GM18508 (cell line): ENCODE measurements around the gene DENND4C.
"Not testable (repeated sequence)": the region's sequence is repeated elsewhere in the genome, so short reads cannot be mapped to it uniquely, and the experiment has no call there.

Source experiments
- ATAC-seq: cut with Tn5 transposase; IDR thresholded peaks from one replicate; pipeline ENCODE4 v1.9.1; 2021; ENCODE audit warnings: moderate number of reproducible peaks; ENCODE audit not compliant: insufficient read depth, unreplicated experiment

The DENND4C gene

DNA sequence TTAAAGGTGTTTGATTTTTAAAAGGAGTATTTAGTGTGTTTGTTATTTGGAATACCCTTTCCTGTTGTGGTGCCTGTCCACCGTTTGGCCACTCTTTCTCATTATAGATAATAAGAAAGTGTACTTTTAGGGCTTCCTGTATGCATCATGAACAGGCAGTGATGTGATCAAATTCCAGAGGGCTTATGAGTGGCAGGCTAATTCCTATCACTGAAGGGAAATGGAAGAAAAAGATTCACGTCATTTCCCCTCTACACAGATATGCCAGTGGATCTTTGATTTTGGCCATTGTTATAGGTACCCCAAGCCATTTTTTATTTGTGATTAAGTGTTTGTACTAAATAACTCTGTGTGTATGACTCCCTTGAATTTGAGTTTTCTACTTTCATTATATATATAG lies 112.5 kb downstream of the DENND4C start:
- ATAC-seq: no peak

DNA sequence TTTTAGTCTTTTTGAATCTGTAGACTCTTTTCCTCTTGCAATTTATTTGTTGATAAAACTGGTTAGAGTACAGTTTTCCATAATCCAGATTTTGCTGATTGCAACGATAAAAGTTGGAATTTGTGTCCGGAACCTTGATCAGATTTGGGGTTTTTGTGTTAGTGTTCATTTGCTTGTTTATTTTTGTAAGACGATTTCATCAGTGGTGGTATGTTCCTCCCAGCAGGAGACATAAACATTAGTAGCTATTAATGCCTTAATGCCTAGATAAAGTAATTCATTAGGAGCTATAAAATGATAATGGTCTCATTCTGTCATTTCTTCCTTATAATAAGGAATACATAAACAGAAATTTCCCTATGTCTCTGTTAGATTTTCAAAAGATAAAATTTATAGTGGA lies 128.2 kb downstream of the DENND4C start:
- no peak for ATAC-seq

DNA sequence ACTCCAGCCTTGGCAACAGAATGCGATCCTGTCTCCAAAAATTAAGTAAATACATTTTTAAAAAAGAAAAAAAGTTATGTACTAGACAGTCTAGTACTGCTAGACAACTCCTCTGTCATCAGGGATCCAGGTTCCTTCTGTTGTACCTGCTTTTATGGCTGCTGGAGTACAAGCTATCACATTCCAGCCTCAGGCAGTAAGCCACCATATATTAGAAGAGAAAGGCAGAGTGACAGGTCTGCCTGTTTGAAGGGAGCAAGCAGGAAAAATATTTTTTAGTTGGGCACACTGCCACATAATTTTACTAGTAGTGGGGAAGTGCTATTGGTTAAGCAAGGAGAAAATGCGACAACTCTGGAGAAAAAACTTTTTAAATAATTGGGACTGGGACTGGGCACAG lies 138.6 kb downstream of the DENND4C start:
- ATAC-seq: no peak

DNA sequence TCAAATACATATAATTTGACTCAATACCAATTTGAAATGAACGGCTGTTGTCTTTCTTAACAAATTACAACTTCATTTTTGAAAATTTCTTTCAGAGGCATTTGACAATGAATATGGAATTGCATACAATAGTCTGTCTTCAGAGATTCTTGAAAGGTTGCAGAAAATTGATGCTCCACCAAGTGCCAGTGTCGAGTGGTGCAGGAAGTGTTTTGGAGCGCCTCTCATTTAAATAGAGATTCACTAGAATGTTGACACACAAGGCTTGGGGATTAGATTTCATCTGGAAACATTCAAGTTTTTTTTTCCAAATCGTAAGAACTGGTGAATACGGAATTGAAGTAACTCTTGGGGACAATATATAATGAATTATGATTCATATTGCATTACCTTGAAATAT lies 141.4 kb downstream of the DENND4C start:
- ATAC-seq: no peak

DNA sequence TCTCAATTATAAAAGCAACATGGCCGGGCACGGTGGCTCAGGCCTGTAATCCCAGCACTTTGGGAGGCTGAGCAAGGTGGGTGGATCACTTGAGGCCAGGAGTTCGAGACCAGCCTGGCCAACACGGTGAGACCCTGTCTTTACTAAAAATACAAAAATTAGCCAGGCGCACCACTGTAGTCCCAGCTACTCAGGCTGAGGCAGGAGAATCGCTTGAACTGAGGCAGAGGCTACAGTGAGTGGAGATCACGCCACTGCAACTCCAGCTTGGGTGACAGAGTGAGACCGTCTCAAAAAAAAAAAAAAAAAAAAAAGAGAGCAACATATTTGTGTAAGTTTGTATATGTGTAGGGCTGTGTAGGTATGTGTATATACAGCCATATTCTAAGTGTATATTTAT lies 142.1 kb downstream of the DENND4C start:
- no peak for ATAC-seq

DNA sequence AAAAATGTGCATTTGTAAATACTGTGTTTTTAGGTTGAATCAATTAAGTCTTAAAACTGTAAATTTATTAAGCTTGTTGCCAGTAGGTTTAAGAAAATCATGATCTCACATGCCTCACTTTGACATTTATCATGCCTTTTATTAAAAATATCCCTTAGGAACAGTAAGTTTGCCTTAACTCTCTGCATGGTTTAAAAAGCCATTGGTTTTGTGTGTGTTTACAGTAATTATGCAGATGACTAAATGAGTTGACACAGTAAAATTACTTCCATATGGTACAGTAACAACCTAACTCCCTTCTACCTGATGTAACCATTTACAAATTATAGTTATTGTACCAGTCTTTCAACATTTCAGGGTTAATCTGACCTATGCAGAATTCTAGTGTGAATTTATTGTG lies 143.0 kb downstream of the DENND4C start:
- no peak for ATAC-seq

DNA sequence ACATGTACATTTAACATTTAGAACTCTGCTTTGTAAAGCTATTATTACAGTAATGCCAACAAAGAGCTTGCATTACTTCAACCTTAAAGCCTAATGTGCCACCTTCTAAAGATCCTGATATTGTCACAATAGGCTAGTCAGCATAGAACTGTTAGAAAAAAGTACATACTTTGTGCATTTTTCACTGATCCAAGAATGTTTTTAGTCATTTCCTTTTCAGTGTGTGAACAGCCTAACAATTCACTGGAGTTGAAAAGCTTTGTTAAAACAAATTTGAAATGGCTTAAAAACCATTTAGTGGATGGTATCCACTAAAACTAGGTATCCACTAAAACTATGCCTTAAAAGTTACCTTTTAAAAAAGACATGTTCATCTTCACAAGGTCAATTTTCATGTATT lies 145.0 kb downstream of the DENND4C start:
- no peak for ATAC-seq

DNA sequence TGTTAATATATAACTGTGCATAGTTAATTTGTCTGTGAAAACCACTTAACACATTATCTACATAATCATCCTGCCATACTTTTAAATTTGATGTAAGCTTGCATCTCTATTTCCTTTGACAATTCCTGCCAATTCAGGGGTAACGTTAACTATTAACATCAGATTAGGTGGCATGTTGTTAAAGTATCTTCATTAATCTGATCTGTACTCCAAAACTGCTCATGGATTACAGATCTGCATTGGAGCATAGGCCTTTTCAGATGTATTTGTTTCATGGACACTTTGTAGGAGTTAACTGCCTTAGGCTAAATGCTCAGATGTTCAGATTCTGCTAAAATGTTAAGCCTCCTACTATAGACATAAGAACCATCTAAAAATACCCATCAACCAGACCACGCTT lies 146.4 kb downstream of the DENND4C start:
- no peak for ATAC-seq

DNA sequence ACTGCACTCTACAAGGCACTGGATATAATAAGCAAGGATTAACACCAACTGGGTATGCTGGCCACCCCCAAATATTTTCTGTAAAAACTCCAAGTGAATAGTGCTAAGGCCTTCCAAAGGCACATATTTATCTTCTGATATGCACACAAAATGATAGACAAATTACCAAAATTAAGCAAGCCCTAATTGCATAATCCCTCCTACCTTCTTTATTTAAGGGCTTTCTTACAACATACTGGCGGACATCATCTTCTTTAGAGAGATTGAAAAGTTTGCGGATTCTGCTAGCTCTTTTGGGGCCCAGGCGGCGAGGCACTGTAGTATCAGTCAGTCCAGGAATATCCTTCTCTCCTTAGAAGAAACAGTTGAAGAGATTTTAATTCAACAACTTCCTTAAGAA lies 147.7 kb downstream of the DENND4C start:
- ATAC-seq: no peak

DNA sequence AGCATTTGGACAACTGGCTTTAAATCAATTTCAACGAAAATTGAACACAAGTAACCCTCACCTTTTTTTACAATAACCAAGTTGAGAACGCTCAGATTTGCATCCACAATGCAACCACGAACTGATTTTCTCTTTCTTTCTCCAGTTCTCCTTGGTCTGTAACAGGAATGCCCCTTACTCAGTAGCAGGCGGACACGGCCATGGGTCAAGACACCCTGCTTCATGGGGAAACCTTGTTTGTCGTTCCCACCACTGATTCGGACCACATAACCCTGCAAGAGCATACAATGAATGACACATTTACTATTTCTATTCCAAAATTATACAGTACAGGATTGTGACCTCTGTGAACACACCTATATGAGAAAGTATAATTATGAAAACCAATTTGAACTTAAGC lies 148.2 kb downstream of the DENND4C start:
- ATAC-seq: no peak

DNA sequence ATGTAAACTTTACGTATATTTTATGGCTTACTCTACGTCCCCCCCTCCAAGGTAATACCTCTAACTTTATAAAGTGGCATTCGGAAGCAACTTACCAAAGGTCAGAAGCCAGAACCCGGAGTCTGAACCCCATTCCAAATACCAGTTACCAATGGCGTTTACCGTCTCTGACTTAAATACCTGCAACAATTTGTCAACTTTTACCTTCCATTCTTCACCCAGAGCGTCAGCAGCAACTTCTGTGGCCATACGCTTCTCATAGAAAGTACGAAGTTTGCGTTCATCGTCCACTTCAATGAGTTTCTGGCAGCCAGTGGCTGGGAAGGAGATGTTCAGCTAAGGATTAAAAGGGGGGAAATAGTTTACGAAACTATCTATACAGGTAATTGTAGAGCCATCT lies 148.8 kb downstream of the DENND4C start:
- ATAC-seq: no peak

DNA sequence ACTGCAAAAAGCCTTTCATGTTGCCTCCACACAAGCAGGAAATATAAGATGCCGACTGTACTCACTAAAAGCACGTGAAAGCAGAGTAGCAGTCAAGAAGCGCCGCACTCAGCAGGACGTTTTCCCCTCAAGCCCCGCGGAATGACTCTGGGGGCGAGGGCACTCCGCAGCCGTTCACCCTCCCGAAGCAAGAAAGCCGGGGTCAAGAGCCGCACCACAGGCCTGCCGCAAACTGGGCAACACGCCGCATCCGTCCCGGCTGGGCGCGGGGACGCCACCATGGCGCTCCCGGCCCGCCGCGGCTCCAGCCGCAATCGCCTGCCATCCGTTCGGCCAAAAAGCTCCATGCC lies 149.2 kb downstream of the DENND4C start:
- no peak for ATAC-seq

DNA sequence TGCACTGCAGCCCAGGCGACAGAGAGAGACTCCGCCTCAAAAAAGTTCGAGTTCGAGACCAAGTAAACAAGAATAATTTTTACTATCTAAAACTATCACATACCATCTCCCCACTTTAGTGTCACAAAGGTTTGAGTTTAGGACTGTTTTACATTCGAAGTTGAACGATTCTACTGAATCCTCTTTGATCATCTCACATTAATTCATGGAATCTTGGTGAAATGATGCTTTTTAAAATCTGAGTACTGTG lies 150.3 kb downstream of the DENND4C start:
- ATAC-seq: no peak

DNA sequence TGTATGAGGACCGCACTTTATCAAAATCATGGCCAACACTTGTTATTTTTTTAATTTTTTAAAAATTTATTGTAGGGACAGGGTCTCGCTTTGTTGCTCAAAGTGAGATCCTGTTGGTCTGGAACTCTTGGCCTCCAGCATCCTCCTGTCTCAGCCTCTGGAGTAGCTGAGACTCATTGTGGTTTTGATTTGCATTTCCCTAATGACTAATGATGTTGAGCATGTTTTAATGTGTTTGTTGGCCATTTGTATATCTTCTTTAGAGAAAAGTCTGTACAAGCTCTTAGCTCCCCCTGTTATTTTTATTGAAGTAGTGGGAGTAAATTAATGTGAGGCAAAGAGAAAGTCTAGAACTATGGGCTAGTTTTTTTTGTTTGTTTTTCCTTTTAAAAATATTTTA lies 151.2 kb downstream of the DENND4C start:
- ATAC-seq: no peak

DNA sequence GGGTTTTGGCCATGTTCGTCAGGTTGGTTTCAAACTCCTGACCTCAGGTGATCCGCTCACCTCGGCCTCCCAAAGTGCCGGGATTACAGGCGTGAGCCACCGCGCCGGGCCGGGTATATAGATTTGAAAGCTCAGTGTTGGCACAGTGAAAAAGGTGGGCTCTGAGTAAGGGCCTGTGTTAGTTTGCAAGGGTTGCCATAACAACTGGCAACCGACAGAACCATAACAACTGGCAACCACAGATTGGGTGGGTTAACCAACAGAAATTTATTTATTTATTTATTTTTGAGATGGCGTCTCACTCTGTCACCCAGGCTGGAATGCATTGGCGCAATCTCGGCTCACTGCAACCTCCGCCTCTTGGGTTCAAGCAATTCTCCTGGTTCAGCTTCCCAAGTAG lies 154.7 kb downstream of the DENND4C start:
- ATAC-seq: not testable (repeated sequence)

DNA sequence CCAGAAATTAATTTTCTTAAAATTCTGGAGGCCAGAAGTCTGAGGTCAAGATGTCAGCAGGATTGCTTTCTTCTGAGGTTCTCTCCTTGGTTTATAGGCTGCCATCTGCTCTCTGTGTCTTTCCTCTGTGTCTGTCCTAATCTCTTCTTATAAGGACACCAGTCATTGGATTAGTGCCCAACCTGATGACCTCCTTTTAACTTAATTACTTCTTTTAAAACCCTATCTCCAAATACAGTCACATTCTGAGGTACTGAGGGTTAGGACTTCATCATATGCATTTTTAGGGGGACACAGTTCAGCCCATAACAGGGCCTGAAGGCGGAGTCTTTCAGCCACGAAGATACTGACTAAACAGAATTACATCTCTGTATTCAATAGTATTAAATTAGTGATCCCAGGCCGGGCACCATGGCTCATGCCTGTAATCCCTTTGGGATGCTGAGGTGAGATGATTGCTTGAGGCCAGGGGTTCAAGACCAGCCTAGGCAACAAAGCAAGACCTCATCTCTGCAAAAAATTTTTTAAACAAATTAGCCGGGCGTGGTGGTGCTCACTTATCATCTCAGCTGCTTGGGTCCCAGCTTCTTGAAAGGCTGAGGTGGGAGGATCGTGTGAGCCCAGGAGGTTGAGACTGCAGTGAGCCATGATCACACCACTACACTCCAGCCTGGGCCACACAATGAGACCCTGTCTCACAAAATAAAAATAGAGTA lies 155.5 kb downstream of the DENND4C start:
- ATAC-seq: no peak

DNA sequence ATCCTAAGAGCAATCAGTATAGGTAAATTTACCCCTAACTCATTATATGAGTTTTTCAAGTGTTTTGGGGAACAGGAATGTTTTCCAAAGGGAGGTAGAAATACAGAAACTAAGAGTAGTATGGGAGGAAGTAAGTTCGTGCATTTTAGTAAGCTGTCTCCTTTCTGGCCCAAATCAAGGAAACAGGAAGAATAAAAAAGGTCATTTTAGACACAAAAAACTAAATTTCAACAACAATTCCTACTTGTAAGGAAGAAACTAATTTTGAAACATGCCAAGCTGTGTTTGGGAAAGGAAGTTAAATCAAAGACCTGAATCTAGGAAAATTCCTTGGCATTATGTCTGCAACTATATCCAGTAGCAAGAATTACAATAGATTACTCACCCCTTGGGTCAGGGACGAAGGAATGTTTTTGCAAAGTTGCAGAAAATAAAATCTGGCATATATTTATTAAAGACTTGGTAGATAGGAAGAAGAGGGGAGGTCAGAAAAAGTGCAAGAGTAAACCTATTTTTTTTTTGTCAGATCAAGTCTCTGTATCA lies 156.1 kb downstream of the DENND4C start:
- no peak for ATAC-seq

DNA sequence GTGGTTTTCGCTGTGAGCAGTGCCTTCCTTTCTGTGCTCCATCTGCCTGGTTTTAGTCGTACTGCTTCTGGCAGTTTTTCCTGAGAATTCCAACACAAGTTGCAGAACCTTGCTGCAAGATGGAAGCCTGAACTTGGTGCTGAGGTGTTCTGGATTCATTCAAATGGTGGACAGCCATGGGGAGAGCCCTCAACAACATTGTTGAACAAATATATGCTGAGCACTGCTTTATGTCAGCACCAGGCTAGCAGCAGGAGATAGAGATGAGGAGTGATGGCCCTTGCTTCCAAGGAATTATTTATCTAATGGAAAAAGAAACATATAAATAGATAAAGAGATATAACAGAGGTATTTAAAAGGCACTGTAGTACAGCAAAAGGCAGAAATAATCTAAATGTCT lies 156.8 kb downstream of the DENND4C start:
- no peak for ATAC-seq

DNA sequence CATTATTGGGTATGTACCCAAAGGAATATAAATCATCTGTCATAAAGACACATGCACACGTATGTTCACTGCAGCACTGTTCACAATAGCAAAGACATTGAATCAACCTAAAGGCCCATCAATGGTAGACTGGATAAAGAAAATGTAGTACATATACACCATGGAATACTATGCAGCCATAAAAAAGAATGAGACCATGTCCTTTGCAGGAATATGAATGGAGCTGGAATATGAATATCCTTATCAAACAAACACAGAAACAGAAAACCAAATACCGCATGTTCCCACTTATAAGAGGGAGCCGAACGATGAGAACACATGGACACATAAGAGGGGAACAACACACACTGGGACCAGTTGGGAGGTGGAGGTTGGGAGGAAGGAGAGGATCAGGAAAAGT lies 159.0 kb downstream of the DENND4C start:
- not testable (repeated sequence) for ATAC-seq

DNA sequence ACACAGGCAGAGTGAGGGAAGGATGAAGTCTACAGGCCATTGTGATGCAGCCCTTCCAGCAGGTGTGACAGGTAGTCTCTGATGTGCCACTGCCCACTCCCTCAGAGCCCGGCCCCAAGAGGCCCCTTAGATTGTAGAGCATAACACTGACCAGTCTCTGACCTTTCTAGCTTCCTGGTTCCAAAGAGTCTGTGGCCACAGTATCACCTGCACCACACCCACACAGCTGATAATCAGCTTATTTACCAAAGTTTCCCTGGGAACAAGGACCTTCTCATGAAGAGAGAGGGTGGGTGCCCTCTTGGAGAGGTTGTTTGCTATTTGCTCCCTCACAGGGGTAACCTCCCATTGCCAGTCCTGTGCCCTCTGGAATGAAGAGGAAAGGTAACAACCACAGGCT lies 167.4 kb downstream of the DENND4C start:
- no peak for ATAC-seq

DNA sequence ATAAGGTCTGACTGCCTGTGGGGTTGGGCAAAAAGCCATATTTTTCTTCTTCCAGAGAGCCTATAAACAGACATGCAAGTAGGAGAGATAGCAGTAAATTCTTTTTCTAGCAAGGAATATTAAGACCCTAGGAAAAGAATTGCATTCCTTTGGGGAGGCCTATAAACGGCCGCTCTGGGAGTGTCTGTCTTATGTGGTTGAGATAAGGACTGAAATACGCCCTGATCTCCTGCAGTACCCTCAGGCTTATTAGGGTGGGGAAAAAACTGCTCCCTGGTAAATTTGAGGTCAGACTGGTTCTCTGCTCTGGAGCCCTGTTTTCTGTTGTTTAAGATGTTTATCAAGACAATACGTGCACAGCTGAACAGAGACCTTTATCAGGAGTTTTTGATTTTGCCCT lies 172.7 kb downstream of the DENND4C start:
- not testable (repeated sequence) for ATAC-seq

DNA sequence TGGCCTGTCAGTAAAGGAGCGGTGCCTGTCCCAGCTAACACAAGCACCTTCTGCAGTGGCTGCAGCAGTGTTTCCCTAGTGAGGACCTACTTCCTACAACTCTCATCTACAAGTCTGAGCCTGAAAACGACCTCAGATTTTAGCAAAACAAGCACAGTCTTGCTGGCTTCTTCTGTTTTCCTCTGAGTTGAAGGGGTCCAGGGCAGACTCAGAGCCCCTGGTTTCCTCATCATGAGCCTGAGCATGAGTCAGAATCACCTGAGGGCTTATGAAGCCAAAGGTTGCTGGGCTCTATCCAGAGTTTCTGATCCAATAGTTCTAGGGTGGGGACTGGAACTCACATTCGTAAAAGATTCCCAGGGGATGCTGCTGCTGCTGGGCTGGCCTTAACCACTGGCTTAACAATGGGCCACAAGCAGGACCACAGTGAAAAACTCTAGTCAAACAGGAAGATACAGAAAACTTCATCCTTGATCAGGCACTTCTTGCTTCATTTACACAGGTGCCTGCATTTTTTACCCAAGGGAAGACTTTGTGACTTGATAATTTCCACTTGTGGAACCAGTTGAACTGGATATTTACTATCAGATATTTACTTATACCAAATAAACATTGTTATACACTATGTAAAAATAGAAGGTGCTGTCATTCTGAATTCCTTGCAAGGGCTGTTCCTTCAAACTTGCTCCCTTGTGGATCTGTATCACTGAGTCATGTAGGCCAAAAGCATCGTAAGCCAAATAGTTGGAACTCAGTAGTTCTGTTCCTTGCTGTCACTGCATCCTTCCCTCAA lies 174.0 kb downstream of the DENND4C start:
- no peak for ATAC-seq
